NCI-H2227 (cell line): ENCODE results near the gene CAMTA1.
"Not testable (repeated sequence)": the region's sequence is repeated elsewhere in the genome, so short reads cannot be mapped to it uniquely, and the experiment has no call there.

Experiments used
- DNase-seq: peaks from one replicate; lab custom pipeline; 2025; ENCODE audit not compliant: unreplicated experiment; lab: John Stamatoyannopoulos, UW

Gene CAMTA1

DNA sequence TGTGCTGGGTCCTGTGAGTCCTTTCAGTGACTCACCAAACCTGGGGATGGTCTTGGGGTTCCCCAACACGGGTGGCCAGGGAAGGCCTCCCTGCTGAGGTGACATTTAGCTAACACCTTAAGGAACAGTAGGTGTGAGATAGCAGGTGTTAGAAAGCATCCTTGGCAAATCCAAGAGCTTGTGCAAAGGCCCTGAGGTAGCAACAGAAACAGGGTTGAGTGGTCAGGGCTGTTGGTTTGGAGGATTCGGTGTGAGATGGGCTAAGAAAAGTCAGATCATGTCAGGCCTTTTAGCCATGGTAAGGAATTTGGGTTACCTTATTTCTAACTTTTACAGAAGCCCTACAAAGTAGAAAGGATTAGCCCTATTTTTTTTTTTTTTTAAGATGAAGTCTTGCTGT is 343.0 kb downstream of the CAMTA1 start:
- DNase-seq = no peak

GRCh38 chr1:7130127-7130526 is 344.9 kb downstream of the CAMTA1 start:
- DNase-seq = no peak

- no peak for DNase-seq
Observed at GRCh38 chr1:7135493-7135892, 350.2 kb downstream of the CAMTA1 start.

GRCh38 chr1:7136166-7136953 is 351.1 kb downstream of the CAMTA1 start:
- DNase-seq = no peak

DNA sequence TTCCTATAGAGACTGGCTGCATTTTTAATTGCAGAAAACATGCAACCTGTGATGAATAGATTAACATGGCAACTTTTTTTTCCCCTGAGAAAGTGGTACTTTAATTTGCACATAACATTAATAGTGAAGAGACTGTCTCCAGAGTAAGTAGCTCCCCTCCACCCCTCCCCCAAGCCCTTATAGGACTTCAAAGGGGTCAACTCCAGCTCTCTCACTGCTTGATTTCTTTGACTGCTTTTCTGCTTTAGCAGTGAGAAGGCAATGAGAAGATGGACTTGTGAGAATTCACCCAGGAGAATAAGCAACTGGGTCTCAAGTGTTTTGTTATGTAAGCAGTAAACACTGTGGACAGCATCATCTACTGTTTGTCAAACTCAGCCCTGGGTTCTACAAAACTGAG is 355.0 kb downstream of the CAMTA1 start:
- DNase-seq = no peak

- DNase-seq = no peak
Observed at GRCh38 chr1:7145947-7146346, 360.7 kb downstream of the CAMTA1 start.

DNA sequence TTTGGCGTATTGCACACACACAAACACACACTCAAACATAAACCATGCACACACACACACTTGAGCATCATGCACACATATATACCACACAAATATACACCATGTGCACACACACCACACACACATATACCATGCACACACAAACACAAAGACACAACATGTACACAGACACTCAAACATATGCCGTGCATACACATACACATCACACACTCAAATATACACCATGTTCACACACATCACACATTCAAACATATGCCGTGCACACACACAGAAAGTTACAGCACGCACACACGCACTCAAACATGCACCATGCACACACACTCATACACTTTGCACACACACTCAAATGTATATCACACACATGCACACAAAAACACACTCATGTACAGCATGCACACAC is 361.5 kb downstream of the CAMTA1 start:
- DNase-seq = no peak

- not testable (repeated sequence) for DNase-seq
Observed at GRCh38 chr1:7147581-7148282, 362.5 kb downstream of the CAMTA1 start.

- DNase-seq = no peak
Observed at GRCh38 chr1:7149080-7149838, 364.0 kb downstream of the CAMTA1 start.

DNA sequence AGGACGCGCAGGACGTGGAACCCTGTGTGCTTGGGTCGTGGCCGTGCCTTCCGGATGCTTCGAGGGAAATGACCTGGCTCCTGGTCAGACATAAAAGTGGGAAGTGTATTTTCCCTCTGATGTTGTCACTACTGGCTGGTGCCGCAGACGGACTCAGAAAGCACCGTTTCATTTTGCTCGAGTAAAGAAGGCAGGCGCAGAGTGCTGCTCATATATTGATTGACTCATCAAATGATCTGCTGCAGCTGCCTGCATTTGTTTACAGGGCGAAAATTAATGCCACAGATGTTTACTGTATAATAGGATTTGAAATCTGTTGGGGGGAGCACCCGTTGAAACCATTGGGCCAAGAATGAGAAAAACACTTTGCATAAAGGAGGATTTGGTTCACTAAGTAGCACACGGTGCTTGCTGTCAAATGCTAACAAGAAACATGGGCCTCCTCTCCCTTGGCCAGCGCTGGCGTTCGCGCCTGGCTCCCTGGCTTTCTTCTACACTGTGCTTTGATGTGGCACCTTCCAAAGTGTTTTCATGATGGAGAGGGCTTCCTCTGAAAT is 365.5 kb downstream of the CAMTA1 start:
- no peak for DNase-seq

DNA sequence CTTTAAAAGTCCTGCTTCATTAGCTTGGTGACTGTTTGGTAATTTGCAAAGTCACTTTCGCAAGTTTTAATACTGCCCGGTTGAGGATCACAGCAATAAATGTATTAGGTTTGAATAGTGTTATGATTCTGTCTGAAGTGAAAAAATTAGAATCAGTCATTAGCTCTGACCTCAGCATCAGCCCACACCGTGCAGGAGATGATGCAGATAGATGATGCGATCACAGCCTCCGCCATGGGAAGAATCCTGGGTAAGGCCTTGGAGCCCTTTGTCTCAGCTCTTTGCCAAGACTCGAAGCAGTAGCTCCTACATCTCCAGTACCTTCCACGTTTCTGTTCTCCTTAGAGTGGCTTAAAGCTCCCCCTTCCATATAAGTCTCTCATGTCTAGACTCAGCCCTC is 366.7 kb downstream of the CAMTA1 start:
- no peak for DNase-seq

DNA sequence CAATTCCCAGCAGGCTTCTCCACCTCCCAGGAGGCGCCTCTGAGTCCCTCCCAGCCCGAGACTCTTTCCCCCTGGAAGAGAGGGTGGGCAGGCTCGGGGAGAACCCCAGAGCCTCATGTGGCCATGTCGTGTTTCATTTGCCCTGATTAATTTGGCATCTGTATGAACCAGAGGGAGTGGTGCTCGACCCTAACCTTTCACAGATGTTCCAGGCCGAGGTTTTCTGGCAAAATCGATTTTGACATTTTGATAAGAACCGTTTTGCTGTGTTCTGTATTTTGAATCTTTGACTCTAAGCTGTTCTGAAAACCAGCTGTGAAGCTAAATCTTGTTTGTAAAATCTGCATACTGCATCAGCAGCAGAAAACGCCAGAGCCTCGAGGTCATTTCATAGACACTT is 367.4 kb downstream of the CAMTA1 start:
- DNase-seq = no peak

DNA sequence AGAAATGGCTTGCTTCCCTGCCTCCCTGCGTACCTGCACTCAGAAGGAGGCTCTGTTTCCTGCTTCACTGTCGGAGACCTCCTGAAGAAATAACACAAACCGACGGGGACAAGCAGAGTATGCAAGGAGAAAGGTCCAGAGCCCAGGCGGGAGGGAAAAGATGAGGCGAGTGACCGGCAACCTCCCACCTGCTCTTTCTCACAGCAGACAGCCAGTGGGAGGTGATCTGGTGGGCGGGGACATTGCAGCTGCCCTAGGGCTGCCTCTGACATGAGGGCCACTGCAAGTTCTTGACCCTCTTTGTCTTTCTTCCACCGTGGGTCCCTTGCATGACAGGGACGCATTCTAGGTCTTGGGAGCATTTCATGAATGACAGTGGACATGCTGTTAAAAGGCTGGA is 368.2 kb downstream of the CAMTA1 start:
- DNase-seq = no peak

- no peak for DNase-seq
Observed at GRCh38 chr1:7159116-7159781, 374.0 kb downstream of the CAMTA1 start.

GRCh38 chr1:7168554-7168953 is 383.3 kb downstream of the CAMTA1 start:
- DNase-seq = not testable (repeated sequence)

GRCh38 chr1:7171168-7171567 is 385.9 kb downstream of the CAMTA1 start:
- DNase-seq = no peak

GRCh38 chr1:7171574-7171973 is 386.3 kb downstream of the CAMTA1 start:
- no peak for DNase-seq

GRCh38 chr1:7172804-7173203 is 387.6 kb downstream of the CAMTA1 start:
- peak; percentile 31 for DNase-seq

- no peak for DNase-seq
Observed at GRCh38 chr1:7174561-7174960, 389.3 kb downstream of the CAMTA1 start.

DNA sequence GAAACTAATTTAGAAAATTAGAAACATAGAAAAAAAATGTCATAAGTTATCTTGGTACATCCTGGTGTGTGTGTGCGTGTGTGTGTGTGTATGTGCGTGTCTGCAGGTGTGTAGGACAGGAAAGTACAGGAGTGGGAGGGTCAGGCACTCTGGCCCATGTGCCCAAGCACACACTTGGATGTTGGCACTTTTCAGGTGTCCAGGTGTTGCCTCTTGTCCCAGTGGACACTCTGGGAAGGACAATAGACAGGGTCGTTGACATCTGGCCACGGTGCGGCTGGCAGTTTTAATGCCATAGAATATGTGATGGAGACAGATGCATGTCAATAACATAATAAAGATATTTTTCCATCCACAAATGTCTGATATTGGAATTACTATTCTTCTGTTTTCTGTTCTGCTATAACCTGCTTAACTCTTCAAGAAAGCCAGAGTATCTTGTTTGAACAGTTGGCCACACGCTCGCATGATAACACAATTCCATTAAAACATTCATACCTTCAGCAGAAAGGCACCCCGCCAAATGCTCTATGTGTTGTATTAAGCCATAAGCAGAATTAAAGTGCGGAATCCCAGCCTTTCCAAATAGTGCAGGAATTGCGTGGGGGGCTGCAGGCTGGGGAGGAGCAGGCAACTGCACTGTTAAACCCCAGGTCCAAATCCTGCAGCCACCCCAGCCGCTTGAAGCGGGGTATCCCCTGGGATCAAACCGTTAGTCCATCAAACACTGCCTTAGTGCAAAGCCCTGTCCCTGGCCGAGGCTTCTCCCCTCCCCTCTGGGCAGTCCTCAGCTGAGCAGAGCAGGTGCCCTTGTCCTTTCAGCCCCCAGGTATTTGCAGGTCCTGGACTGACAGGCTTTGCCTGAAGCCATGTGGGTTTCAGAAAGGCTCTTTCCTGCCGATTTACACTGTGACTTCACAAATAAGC is 390.0 kb downstream of the CAMTA1 start:
- no peak for DNase-seq
